Neural progenitor cell (in vitro differentiated cells): ENCODE data around the gene CCDC185.

Source experiments
- CTCF ChIP-seq: fragments of 200-600 bp; sonication (generic); IDR thresholded peaks from 2 replicates; pipeline ENCODE4 v1.5.1; 2017; ENCODE audit warnings: antibody characterized with exemption, mild to moderate bottlenecking
- EZH2 ChIP-seq: fragments of 200-600 bp; sonication (generic); IDR thresholded peaks from 2 replicates; pipeline ENCODE4 v1.6.1; 2017; ENCODE audit warnings: antibody characterized with exemption, mild to moderate bottlenecking, moderate library complexity

- TF ChIP-seq CTCF, result no peak
- no peak for TF ChIP-seq EZH2
These were observed 28.5 kb downstream of the CCDC185 start for GRCh38 chr1:223421676-223422075.
